Mesendoderm (in vitro differentiated cells): ENCODE results near the gene NHSL1.

Source experiments
- DNase-seq: peaks from one replicate; pipeline ENCODE4 v3.0.0; 2013
- H2AK5ac ChIP-seq: 2 replicates; pipeline ENCODE4 v1.6.1; 2013; ENCODE audit warnings: low read length, inconsistent platforms
- H2BK120ac ChIP-seq: 2 replicates; pipeline ENCODE4 v1.6.1; 2013; ENCODE audit warnings: low read depth, mild to moderate bottlenecking, low read length, moderate library complexity, mixed read lengths
- H2BK15ac ChIP-seq: replicated peaks from 2 replicates; pipeline ENCODE4 v1.6.1; 2013; ENCODE audit warnings: low read depth, mild to moderate bottlenecking, moderate library complexity
- H2BK5ac ChIP-seq: 2 replicates; pipeline ENCODE4 v1.6.1; 2013; ENCODE audit warnings: low read length, inconsistent platforms
- H3K18ac ChIP-seq: 2 replicates; pipeline ENCODE4 v1.6.1; 2013; ENCODE audit warnings: mild to moderate bottlenecking, low read length, mixed read lengths
- H3K23ac ChIP-seq: one replicate; pipeline ENCODE4 v1.6.1; 2013; ENCODE audit warnings: low read length
- H3K27ac ChIP-seq: 2 replicates; pipeline ENCODE4 v1.5.1; 2013; ENCODE audit warnings: low read depth, mild to moderate bottlenecking, inconsistent platforms, low read length, moderate library complexity
- H3K27me3 ChIP-seq: 2 replicates; pipeline ENCODE4 v1.6.1; 2013; ENCODE audit warnings: low read length, control low read depth, mild to moderate bottlenecking, inconsistent platforms; ENCODE audit not compliant: insufficient read depth, poor library complexity
- H3K36me3 ChIP-seq: 2 replicates; pipeline ENCODE4 v1.6.1; 2013; ENCODE audit warnings: low read length, inconsistent platforms; ENCODE audit not compliant: control insufficient read depth, insufficient read depth
- H3K4ac ChIP-seq: one replicate; pipeline ENCODE4 v1.6.1; 2013; ENCODE audit warnings: low read depth, mild to moderate bottlenecking, low read length, moderate library complexity
- H3K4me1 ChIP-seq: 2 replicates; pipeline ENCODE4 v1.6.1; 2013; ENCODE audit warnings: low read depth, low read length, inconsistent platforms; ENCODE audit not compliant: control insufficient read depth
- H3K4me2 ChIP-seq: 2 replicates; pipeline ENCODE4 v1.6.1; 2013; ENCODE audit warnings: low read length
- H3K4me3 ChIP-seq: 2 replicates; pipeline ENCODE4 v1.5.1; 2013; ENCODE audit warnings: mild to moderate bottlenecking, low read length
- H3K56ac ChIP-seq: one replicate; pipeline ENCODE4 v1.6.1; 2013; ENCODE audit warnings: low read length
- H3K79me1 ChIP-seq: 2 replicates; pipeline ENCODE4 v1.6.1; 2013; ENCODE audit warnings: low read length, inconsistent platforms
- H3K79me2 ChIP-seq: 2 replicates; pipeline ENCODE4 v1.6.1; 2013; ENCODE audit warnings: mild to moderate bottlenecking, low read length; ENCODE audit not compliant: control insufficient read depth, insufficient read depth
- H3K9ac ChIP-seq: 2 replicates; pipeline ENCODE4 v1.6.1; 2013; ENCODE audit warnings: low read length, inconsistent platforms
- H4K5ac ChIP-seq: one replicate; pipeline ENCODE4 v1.6.1; 2013; ENCODE audit warnings: low read length
- H4K8ac ChIP-seq: one replicate; pipeline ENCODE4 v1.6.1; 2013; ENCODE audit warnings: low read depth, mild to moderate bottlenecking, control low read depth, low read length, moderate library complexity
- WGBS: extraction: QIAGEN DNeasy Blood & Tissue Kit; methylation state at CpG from one replicate; pipeline ENCODE4 v1.1.7; 2013; ENCODE audit warnings: low lambda C conversion rate, missing lambda C conversion rate; ENCODE audit not compliant: insufficient coverage; ENCODE audit errors: extremely low coverage; 5-methylcytosine and 5-hydroxymethylcytosine counted together

Gene NHSL1

GRCh38 chr6:138465007-138465645 is 34.2 kb downstream of the NHSL1 start:
- WGBS = no CpG with 5 or more reads among the region's 1 CpG
- Histone ChIP-seq H3K4me2 (no peak overlapping the region), H3K79me1 (no peaks in the 10 kb centered on the region), H3K27ac (no peak overlapping the region), H3K56ac (peak overlapping the region; percentile 25), H3K18ac (no peak overlapping the region), H3K4me1 (no peaks in the 10 kb centered on the region), H3K23ac (no peak overlapping the region), H3K4ac (no peak overlapping the region), H3K27me3 (no peaks in the 10 kb centered on the region), H3K4me3 (no peak overlapping the region), H3K9ac (no peak overlapping the region), H4K8ac (no peak overlapping the region), H2BK120ac (no peak overlapping the region), H3K79me2 (no peaks in the 10 kb centered on the region), H4K5ac (no peak overlapping the region), H2AK5ac (no peak overlapping the region), H2BK15ac (no peak overlapping the region), H3K36me3 (peaks cover 1% of the 10 kb centered on the region), H2BK5ac (no peak overlapping the region)
- peak; percentile 62 for DNase-seq

- no peak overlapping the region for H3K4ac ChIP-seq
- no peak overlapping the region for H2BK5ac ChIP-seq
- WGBS = no CpG with 5 or more reads among the region's 20 CpGs
- peaks cover 1% of the 10 kb centered on the region for H3K36me3 ChIP-seq
- no peak overlapping the region for H3K27ac ChIP-seq
- no peak for DNase-seq
- H3K27me3 ChIP-seq = no peaks in the 10 kb centered on the region
- no peak overlapping the region for H3K4me2 ChIP-seq
- no peak overlapping the region for H3K9ac ChIP-seq
- H3K79me2 ChIP-seq = no peaks in the 10 kb centered on the region
- H4K8ac ChIP-seq = no peak overlapping the region
- H2BK120ac ChIP-seq = no peak overlapping the region
- H3K79me1 ChIP-seq = no peaks in the 10 kb centered on the region
- H2AK5ac ChIP-seq = no peak overlapping the region
- H3K56ac ChIP-seq = no peak overlapping the region
- H3K18ac ChIP-seq = no peak overlapping the region
- no peak overlapping the region for H3K4me3 ChIP-seq
- H2BK15ac ChIP-seq = no peak overlapping the region
- no peak overlapping the region for H4K5ac ChIP-seq
- no peak overlapping the region for H3K23ac ChIP-seq
- H3K4me1 ChIP-seq = no peaks in the 10 kb centered on the region
Measured at GRCh38 chr6:138464085-138464484, 35.2 kb downstream of the NHSL1 start.

- H3K79me2 ChIP-seq = no peaks in the 10 kb centered on the region
- H3K18ac ChIP-seq = no peak overlapping the region
- H3K23ac ChIP-seq = no peak overlapping the region
- H3K4ac ChIP-seq = no peak overlapping the region
- H4K8ac ChIP-seq = no peak overlapping the region
- H3K27ac ChIP-seq = no peak overlapping the region
- no peaks in the 10 kb centered on the region for H3K4me1 ChIP-seq
- no peak overlapping the region for H3K4me2 ChIP-seq
- H3K9ac ChIP-seq = no peak overlapping the region
- H3K79me1 ChIP-seq = no peaks in the 10 kb centered on the region
- H2BK15ac ChIP-seq = no peak overlapping the region
- H3K4me3 ChIP-seq = no peak overlapping the region
- no peak overlapping the region for H2BK120ac ChIP-seq
- H2AK5ac ChIP-seq = no peak overlapping the region
- WGBS = no CpG with 5 or more reads among the region's 1 CpG
- no peaks in the 10 kb centered on the region for H3K27me3 ChIP-seq
- H4K5ac ChIP-seq = no peak overlapping the region
- no peak overlapping the region for H3K56ac ChIP-seq
- peaks cover 1% of the 10 kb centered on the region for H3K36me3 ChIP-seq
- no peak overlapping the region for H2BK5ac ChIP-seq
- no peak for DNase-seq
Measured at GRCh38 chr6:138461647-138462046, 37.6 kb downstream of the NHSL1 start.

GRCh38 chr6:138456401-138456790 is 42.9 kb downstream of the NHSL1 start:
- no peaks in the 10 kb centered on the region for H3K79me1 ChIP-seq
- H3K23ac ChIP-seq = no peak overlapping the region
- H3K36me3 ChIP-seq = no peaks in the 10 kb centered on the region
- H3K9ac ChIP-seq = no peak overlapping the region
- WGBS = no CpG with 5 or more reads among the region's 6 CpGs
- no peak overlapping the region for H3K27ac ChIP-seq
- H2BK15ac ChIP-seq = no peak overlapping the region
- H3K4me2 ChIP-seq = no peak overlapping the region
- no peak overlapping the region for H2BK120ac ChIP-seq
- H3K4ac ChIP-seq = no peak overlapping the region
- no peak overlapping the region for H2BK5ac ChIP-seq
- H3K27me3 ChIP-seq = no peaks in the 10 kb centered on the region
- H3K79me2 ChIP-seq = no peaks in the 10 kb centered on the region
- no peak overlapping the region for H4K8ac ChIP-seq
- no peaks in the 10 kb centered on the region for H3K4me1 ChIP-seq
- no peak overlapping the region for H4K5ac ChIP-seq
- H3K18ac ChIP-seq = no peak overlapping the region
- no peak overlapping the region for H3K4me3 ChIP-seq
- no peak overlapping the region for H3K56ac ChIP-seq
- no peak overlapping the region for H2AK5ac ChIP-seq
- no peak for DNase-seq

- no CpG with 5 or more reads among the region's 7 CpGs for WGBS
- no peaks in the 10 kb centered on the region for H3K36me3 ChIP-seq
Measured at GRCh38 chr6:138455746-138456400, 43.4 kb downstream of the NHSL1 start.

More at GRCh38 chr6:138455746-138456400, 43.4 kb downstream of the NHSL1 start:
- Histone ChIP-seq H3K79me2 (no peaks in the 10 kb centered on the region), H3K4ac (no peak overlapping the region), H3K27ac (no peak overlapping the region), H2AK5ac (no peak overlapping the region), H2BK15ac (no peak overlapping the region), H2BK5ac (no peak overlapping the region), H3K4me3 (no peak overlapping the region), H3K18ac (no peak overlapping the region), H3K4me1 (no peaks in the 10 kb centered on the region), H2BK120ac (no peak overlapping the region), H3K27me3 (no peaks in the 10 kb centered on the region), H4K5ac (no peak overlapping the region), H3K9ac (no peak overlapping the region), H3K56ac (no peak overlapping the region), H3K79me1 (peaks cover 3% of the 10 kb centered on the region), H3K23ac (no peak overlapping the region), H3K4me2 (no peak overlapping the region), H4K8ac (no peak overlapping the region)
- DNase-seq = no peak
